Gastrocnemius medialis (tissue), 4 donors: ENCODE results near the gene MAML1.

Experiments
- POLR2A ChIP-seq, 2 donors: fragments of 450-650 bp; IDR thresholded peaks; one replicate each; pipeline ENCODE4 v1.6.1; 2017; ENCODE audit warnings: antibody characterized with exemption in 2 of 2, mild to moderate bottlenecking in 2 of 2, moderate library complexity in 2 of 2
- TF ChIP-seq, protein P1 (sequence below), 5 experiments: fragments of 450-650 bp in 3 of 5; fragments of 200-600 bp in 2 of 5; sonication (generic) in 2 of 5; IDR thresholded peaks in 4 of 5; conservative IDR thresholded peaks in 1 of 5; 1 replicate in 4 of 5; 2 replicates in 1 of 5; pipeline ENCODE4 v1.5.1; 2016 to 2019; ENCODE audit warnings: antibody characterized with exemption in 5 of 5, mild to moderate bottlenecking in 3 of 5, moderate library complexity in 3 of 5

DNA sequence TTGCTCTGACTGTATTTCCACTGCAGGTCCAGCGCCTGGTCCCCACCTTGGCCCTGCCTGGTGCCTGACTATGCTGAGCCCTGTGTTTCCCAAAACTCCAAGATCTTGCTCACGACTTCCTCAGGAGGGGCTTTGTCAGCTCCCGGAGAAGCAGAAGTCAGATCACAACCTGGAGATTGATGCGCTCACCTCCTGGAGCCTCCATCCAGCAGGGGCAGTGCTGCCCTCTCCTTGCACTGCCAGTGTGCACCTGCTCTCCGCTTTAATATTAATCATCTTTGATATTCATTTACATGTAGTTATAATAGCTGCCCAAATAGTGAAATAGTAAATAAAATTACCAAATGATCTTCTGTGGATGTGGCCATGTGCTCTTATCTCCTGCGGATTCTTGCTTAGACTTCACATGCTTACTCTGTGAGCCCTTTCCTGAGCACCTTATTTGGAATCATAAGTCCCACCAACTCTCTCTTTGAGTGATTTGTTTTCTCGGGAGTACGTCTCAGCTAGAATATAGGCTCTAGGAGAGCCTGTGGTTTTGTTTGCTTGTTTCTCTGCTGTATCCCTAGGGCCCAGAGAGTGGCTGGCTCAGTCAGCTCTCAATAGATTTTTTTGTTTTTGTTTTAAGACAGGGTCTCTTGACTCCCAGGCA lies 17.4 kb downstream of the MAML1 start:
- TF ChIP-seq, protein P1, sequence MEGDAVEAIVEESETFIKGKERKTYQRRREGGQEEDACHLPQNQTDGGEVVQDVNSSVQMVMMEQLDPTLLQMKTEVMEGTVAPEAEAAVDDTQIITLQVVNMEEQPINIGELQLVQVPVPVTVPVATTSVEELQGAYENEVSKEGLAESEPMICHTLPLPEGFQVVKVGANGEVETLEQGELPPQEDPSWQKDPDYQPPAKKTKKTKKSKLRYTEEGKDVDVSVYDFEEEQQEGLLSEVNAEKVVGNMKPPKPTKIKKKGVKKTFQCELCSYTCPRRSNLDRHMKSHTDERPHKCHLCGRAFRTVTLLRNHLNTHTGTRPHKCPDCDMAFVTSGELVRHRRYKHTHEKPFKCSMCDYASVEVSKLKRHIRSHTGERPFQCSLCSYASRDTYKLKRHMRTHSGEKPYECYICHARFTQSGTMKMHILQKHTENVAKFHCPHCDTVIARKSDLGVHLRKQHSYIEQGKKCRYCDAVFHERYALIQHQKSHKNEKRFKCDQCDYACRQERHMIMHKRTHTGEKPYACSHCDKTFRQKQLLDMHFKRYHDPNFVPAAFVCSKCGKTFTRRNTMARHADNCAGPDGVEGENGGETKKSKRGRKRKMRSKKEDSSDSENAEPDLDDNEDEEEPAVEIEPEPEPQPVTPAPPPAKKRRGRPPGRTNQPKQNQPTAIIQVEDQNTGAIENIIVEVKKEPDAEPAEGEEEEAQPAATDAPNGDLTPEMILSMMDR (IDR thresholded peaks at IDR 0.05 in 4 of 5, conservative IDR thresholded peaks at IDR 0.05 in 1 of 5), result no peak
- no peak for TF ChIP-seq POLR2A (IDR thresholded peaks at IDR 0.05)
